Calu3 (cell line): ENCODE data around the gene NDST4. TPM values are rescaled to one million over a fixed set of nuclear protein-coding genes. Genes with fewer than 3 reads are reported as not detected.

Experiments
- BruUV-seq: library from RNA; stranded (reverse); fragments of 400-500 nt; replicated peaks from 2 replicates; lab custom pipeline; 2021; lab: Mats Ljungman, UMichigan
- CTCF ChIA-PET: fragments of 300-600 bp; sonication (Branson Sonifier 250); formaldehyde crosslinking; loops from one replicate; lab custom pipeline; 2022; ENCODE audit warnings: antibody characterized with exemption; lab: Charles Lee
- DNase-seq: peaks from one replicate; pipeline ENCODE4 v3.0.0; 2022
- H3K27ac Mint-ChIP-seq: one replicate; pipeline ENCODE4 v1.8.0; 2022; ENCODE audit warnings: mixed read lengths; ENCODE audit not compliant: unreplicated experiment
- H3K27me3 Mint-ChIP-seq: one replicate; pipeline ENCODE4 v1.8.0; 2022; ENCODE audit warnings: mixed read lengths; ENCODE audit not compliant: unreplicated experiment
- H3K36me3 Mint-ChIP-seq: one replicate; pipeline ENCODE4 v1.8.0; 2022; ENCODE audit warnings: mild to moderate bottlenecking, moderate library complexity, mixed read lengths; ENCODE audit not compliant: insufficient read depth, unreplicated experiment
- H3K4me1 Mint-ChIP-seq: one replicate; pipeline ENCODE4 v1.8.0; 2022; ENCODE audit warnings: mild to moderate bottlenecking, low read depth, mixed read lengths; ENCODE audit not compliant: unreplicated experiment
- H3K4me3 Mint-ChIP-seq: one replicate; pipeline ENCODE4 v1.8.0; 2022; ENCODE audit warnings: mild to moderate bottlenecking, low read depth, moderate library complexity, mixed read lengths; ENCODE audit not compliant: unreplicated experiment
- H3K9me3 Mint-ChIP-seq: one replicate; pipeline ENCODE4 v1.8.0; 2022; ENCODE audit warnings: low read depth, mixed read lengths; ENCODE audit not compliant: unreplicated experiment
- CTCF ChIP-seq: fragments of 200-600 bp; IDR thresholded peaks from one replicate; pipeline ENCODE4 v1.8.0; 2022; ENCODE audit warnings: antibody characterized with exemption; ENCODE audit not compliant: unreplicated experiment
- intact Hi-C: fragments of 100-400 bp; cut with micrococcal nuclease; formaldehyde crosslinking; loops from one replicate; pipeline ENCODE4 v1.10.0; 2022; ENCODE audit not compliant: unreplicated experiment
- total RNA-seq: library from RNA; stranded (reverse); gene quantifications from 2 replicates; pipeline ENCODE4 v1.2.3, GENCODE V29; 2022

The NDST4 gene
- total RNA-seq, 1 experiment from 2014 or later: not detected

- BruUV-seq: no TSS peak
- DNase-seq: no peak
- Mint-ChIP-seq H3K9me3 (no peaks in the 10 kb centered on the region), H3K27me3 (no peaks in the 10 kb centered on the region), H3K27ac (no peak overlapping the region), H3K36me3 (no peaks in the 10 kb centered on the region), H3K4me1 (no peaks in the 10 kb centered on the region), H3K4me3 (no peak overlapping the region)
- intact Hi-C loops: loop anchor here (10.0 kb wide), 1 partner anchor 107 kb away; no protein-coding TSS in a partner anchor
- no peak for TF ChIP-seq CTCF
- CTCF ChIA-PET: no interaction called here
Observed at GRCh38 chr4:115128037-115128436, 14.6 kb upstream of the NDST4 start.

- TF ChIP-seq CTCF: no peak
- no peaks in the 10 kb centered on the region for H3K36me3 Mint-ChIP-seq
- H3K4me3 Mint-ChIP-seq: no peak overlapping the region
- DNase-seq: no peak
- H3K9me3 Mint-ChIP-seq: no peaks in the 10 kb centered on the region
- no peak overlapping the region for H3K27ac Mint-ChIP-seq
- no TSS peak for BruUV-seq
- H3K4me1 Mint-ChIP-seq: no peaks in the 10 kb centered on the region
- H3K27me3 Mint-ChIP-seq: no peaks in the 10 kb centered on the region
- intact Hi-C loops: loop anchor here (10.0 kb wide), 1 partner anchor 108 kb away; no protein-coding TSS in a partner anchor
- CTCF ChIA-PET: no interaction called here
Observed at GRCh38 chr4:115126491-115126890, 13.1 kb upstream of the NDST4 start.

GRCh38 chr4:115121351-115122043 is 8.1 kb upstream of the NDST4 start:
- no TSS peak for BruUV-seq
- TF ChIP-seq CTCF: no peak
- Mint-ChIP-seq H3K9me3 (no peaks in the 10 kb centered on the region), H3K4me3 (no peak overlapping the region), H3K27ac (no peak overlapping the region), H3K36me3 (no peaks in the 10 kb centered on the region), H3K27me3 (no peaks in the 10 kb centered on the region), H3K4me1 (no peaks in the 10 kb centered on the region)
- intact Hi-C loops: loop anchor here (10.0 kb wide), 1 partner anchor 113 kb away; no protein-coding TSS in a partner anchor
- no peak for DNase-seq
- CTCF ChIA-PET: no interaction called here

DNA sequence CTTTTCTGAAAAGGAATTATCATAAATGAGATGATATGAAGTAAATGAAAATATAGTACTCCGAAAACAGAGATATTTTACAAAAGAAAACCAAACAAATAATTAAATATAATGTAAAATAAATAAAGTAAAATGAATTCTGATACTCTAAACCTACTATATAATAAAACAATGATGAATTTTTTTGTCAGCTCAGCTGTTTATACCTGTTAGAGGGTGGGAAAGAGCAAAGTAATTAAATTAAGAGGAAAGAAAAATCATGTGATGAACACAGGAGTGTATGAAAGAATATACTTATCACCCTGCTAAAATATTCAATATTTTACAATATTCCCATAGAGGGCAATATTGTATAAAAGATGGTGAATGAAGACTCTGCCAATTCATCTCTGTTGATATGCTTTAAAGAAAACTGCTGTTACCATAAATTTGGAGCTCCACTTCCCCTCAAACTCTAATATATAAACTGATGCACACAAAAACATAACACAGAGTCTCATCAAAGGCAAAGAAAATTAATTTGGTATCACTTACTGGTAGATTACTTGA is 6.5 kb upstream of the NDST4 start:
- intact Hi-C loops: loop anchor here (10.0 kb wide), 2 partner anchors 115 to 335 kb away; no protein-coding TSS in a partner anchor
- BruUV-seq: no TSS peak
- no peaks in the 10 kb centered on the region for H3K9me3 Mint-ChIP-seq
- no peak overlapping the region for H3K27ac Mint-ChIP-seq
- no peak for TF ChIP-seq CTCF
- CTCF ChIA-PET: no interaction called here
- H3K36me3 Mint-ChIP-seq: no peaks in the 10 kb centered on the region
- DNase-seq: no peak
- no peak overlapping the region for H3K4me3 Mint-ChIP-seq
- H3K4me1 Mint-ChIP-seq: no peaks in the 10 kb centered on the region
- no peaks in the 10 kb centered on the region for H3K27me3 Mint-ChIP-seq
